Measurements from ENCODE around the gene PDE10A.

PDE10A gene

DNA sequence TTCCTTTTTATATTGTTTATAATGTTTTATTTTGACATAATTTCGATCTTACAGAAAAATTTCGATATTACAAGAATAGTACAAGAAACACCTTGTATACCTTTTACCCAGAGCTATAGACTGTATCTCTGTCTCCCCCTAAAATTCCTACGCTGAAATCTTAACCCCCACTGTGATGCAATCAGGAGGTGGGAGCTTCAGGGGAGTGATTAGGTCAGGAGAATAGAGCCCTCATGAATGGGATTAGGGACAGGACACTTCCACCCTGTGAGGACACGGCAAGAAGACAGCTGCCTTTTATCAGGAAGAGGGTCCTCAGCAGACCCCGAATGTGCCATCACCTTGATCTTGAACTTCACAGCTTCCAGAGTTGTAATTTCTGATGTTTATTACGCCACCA is 204.9 kb downstream of the PDE10A start:
- DNase-seq = no peak

- no peak for DNase-seq
Observed at GRCh38 chr6:165456286-165456685, 206.8 kb downstream of the PDE10A start.

DNA sequence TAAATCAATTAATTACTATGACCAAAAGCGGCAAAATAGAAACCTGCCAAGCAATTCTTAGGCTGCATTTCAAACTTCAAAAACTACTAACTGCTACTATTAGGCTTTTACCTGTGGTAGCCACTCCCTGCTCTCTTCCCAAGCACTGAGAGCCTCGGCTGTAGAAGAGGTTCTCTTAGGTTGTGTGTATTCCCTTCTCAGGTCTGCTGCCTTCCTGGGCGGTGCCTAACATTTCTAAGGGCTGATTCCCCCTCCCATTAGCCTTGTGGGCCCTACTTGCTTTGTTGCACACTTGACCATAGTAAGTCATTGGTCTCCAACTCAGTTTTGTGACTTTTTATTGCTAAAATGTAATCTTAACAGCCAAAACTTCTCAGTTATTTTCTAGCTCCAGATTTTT is 207.6 kb downstream of the PDE10A start:
- no peak for DNase-seq

DNA sequence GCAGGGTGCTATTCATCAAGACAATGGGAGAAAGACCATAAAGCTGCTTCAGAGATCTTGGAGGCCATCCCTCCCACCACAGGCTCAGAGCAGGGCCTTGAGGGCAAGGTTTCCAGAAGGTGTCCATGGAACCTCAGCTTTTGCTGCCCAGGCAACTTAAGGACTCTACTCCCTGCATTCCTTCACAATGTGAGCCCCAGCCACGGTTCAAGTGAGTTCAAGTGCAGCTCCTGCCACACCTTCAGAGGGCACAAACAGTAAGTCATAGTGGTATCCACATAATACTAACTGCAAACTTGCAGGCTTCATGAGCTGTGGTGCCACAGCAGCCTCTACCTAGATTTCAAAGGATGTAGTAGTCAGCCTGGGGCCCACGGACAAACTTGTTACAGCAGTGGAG is 209.6 kb downstream of the PDE10A start:
- no peak for DNase-seq

GRCh38 chr6:165451838-165452237 is 211.2 kb downstream of the PDE10A start:
- no peak for DNase-seq

GRCh38 chr6:165448210-165448609 is 214.8 kb downstream of the PDE10A start:
- no peak for DNase-seq

DNA sequence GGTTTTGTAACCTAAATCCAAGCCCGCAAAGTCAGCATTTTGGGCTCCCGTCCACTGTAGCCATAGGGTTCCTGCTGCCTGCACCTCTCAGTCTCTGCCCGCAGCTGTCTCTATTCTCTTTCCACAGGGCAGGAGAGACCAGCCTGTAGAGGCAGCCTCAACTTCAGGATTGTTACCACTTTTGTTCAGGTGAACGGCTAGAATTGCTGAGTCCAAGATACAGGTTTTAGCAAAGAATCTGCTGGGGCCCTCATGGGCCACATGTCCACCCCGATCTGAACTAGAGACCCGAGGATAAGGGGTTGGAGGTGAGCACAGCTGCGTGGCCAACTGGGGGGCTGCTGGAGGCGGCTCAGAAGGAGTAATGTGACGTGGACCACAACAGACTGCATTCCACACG is 215.9 kb downstream of the PDE10A start:
- no peak for DNase-seq

DNA sequence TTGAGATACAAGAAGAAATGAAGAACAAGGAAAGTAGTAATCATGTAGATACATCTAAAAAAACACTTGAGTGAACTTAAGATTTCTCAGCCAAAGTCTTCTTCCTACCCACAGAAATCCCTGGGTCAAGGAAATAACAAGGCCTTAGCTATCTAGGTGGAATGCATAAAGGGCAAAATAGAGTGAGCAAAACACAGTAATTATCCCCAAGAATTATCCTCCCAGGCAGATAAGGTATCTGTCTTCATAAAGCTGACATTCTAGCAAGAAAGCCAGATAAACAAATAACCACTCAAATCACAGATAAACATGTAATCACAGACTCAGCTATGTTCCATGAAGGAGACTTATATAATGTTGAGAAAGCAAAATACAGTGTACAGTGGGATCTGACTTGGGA is 216.7 kb downstream of the PDE10A start:
- DNase-seq = no peak

DNA sequence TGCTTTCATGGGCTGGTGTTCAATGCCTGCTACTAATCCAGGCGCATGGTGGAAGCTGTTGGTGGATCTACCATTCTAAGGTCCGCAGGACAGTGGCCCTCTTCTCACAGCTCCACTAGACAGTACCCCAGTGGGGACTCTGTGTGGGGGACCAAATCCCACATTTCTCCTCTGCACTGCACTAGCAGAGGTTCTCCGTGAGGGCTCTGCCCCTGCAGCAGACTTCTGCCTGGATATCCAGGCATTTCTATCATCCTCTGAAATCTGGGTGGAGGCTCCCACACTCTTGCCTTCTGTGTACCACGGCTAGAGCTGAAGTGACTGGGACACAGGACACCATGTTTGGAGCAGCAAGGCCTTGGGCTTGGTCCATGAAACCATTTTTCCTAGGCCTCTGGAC is 219.6 kb downstream of the PDE10A start:
- no peak for DNase-seq

GRCh38 chr6:165441181-165441580 is 221.9 kb downstream of the PDE10A start:
- no peak for DNase-seq

DNA sequence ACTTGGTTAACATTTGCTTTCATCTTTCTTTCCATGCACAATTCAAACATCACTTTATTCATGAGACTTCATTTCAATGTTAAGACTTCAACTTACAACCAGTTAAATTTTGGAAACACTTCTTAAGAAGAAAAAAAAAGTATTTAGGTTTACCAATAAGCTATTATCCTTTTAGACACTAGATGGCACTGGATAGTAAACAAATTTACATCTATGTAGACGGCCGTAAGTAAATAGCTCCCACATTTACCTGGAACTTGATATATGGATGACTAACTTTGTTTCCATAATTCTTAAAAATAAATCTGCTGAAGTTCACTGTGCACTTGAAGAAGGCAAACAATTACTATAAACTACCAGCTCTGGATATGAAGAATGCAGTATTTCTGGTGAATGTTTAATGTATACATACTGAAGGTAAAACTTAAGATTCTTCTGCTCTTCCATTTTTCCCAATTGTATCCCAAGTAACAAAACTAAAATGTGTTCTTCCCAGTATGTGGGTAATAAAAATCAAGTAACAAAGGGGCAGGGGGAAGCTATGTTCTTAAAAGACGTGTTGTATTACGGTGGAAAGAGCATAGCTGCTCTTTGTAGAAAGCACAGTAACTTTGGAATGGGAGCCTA is 223.0 kb downstream of the PDE10A start:
- peak; percentile 11 for DNase-seq

DNA sequence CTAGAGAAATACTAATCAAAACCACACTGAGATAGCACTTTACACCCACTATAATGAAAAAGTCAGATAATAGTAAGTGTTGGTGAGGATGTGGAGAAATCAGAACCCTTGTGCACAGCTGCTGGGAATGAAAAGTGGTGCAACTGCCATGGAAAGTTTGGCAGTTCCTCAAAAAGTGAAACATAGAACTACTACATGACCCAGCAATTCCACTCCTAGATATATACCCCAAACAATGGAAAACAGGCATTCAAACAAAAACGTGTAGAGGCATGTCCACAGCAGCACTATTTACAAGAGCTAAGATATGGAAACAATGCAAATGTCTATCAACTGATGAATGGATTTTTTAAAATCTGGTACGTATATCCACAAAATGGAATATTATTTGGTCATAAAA is 236.1 kb downstream of the PDE10A start:
- no peak for DNase-seq

- no peak for DNase-seq
Observed at GRCh38 chr6:165422192-165422591, 240.8 kb downstream of the PDE10A start.

- no peak for DNase-seq
Observed at GRCh38 chr6:165417278-165417865, 245.7 kb downstream of the PDE10A start.

DNA sequence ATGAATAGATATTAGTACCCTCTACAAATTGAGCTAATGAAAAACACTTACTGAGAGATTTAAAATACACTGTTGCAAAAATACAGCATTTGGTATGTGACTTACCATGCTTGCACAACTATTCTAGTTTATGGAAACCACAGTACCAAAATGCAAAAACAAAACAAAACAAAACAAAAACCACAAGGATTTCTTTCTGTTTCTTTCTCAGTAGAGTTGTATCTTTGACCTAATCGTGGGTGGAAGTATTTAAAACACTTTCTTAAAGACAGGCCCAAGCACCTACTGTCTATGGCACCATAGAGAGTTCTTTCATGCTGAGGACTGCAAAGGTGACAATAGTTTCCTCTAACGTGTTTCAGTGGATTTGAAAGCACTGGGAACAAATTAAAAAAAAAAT is 258.3 kb downstream of the PDE10A start:
- no peak for DNase-seq

- DNase-seq = no peak
Observed at GRCh38 chr6:165404296-165404695, 258.7 kb downstream of the PDE10A start.

- no peak for DNase-seq
Observed at GRCh38 chr6:165403006-165403595, 259.9 kb downstream of the PDE10A start.

- no peak for DNase-seq
Observed at GRCh38 chr6:165401092-165401491, 261.9 kb downstream of the PDE10A start.

- DNase-seq = no peak
Observed at GRCh38 chr6:165390475-165390874, 272.6 kb downstream of the PDE10A start.

GRCh38 chr6:165389534-165389933 is 273.5 kb downstream of the PDE10A start:
- no peak for DNase-seq

GRCh38 chr6:165383323-165383722 is 279.7 kb downstream of the PDE10A start:
- no peak for DNase-seq

DNA sequence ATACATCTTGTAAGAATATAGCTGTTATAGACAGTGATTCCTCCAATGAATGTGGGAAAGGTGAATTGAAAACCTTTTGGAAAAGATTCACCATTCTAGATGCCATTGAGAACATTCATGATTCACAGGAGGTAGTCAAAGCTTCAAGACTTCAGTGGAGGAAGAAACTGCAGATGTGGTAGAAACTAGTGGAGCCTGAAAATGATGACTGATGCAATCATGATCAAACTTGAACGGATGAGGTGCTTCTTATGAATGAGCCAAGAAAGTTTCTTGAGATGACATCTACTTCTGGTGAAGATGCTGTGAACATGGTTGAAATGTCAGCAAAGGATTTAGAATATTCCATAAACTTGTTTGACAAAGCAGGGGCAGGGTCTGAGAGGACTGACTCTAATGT is 286.9 kb downstream of the PDE10A start:
- DNase-seq = no peak

GRCh38 chr6:165365371-165365770 is 297.7 kb downstream of the PDE10A start:
- no peak for DNase-seq

GRCh38 chr6:165345700-165346099 is 317.3 kb downstream of the PDE10A start:
- no peak for DNase-seq

DNA sequence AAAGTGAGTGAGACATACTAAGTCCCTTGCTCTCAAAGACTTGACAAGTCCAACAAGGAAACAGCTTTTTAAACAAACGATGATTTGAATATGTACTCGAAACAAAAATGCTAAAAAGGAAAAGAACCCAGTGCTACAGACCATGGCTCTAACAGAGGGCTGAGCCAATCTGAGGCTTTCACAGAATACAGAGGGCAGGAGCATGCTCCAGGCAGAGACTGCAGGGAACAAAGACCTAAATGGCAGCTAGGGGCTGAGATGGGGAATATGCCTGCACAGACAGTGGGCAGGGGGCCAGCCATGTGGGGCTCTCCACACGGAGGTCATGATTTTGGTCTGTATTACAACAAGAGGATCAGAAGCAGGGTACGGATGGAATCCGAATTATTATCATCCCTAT is 322.5 kb downstream of the PDE10A start:
- no peak for DNase-seq

Data from NCI-H1048 (cell line).